ENCODE data around the gene RNF223.

The RNF223 gene

DNA sequence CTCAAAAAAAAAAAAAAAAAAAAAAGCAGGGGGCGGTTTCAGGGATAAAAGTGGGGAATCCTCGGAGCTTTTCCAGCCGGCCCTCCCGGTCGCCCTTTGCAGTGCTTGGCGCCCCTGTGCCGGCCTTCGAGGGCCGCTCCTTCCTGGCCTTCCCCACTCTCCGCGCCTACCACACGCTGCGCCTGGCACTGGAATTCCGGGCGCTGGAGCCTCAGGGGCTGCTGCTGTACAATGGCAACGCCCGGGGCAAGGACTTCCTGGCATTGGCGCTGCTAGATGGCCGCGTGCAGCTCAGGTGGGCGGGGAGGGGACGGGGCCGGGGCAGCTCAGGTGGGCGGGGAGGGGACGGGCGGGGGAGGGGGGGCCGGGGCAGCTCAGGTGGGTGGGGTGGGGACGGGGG is 25.3 kb downstream of the RNF223 start:
- DNase-seq (ENCODE audit: insufficient read length, low spot score), result no peak
- FAIRE-seq, result no peak
- TF ChIP-seq POU2F2 (IDR thresholded peaks at IDR 0.05; ENCODE audit: low read depth, low read length) (no peak), POLR2A (IDR thresholded peaks at IDR 0.05; ENCODE audit: low read depth, low read length) (no peak), PAX5 (IDR thresholded peaks at IDR 0.05; ENCODE audit: insufficient read depth, low read length, severe bottlenecking) (no peak), POLR2AphosphoS5 (IDR thresholded peaks at IDR 0.05; ENCODE audit: low read depth, low read length) (no peak), SPI1 (IDR thresholded peaks at IDR 0.05; ENCODE audit: low read depth, low read length) (no peak), TAF1 (IDR thresholded peaks at IDR 0.05; ENCODE audit: low read depth, low read length) (no peak)

DNA sequence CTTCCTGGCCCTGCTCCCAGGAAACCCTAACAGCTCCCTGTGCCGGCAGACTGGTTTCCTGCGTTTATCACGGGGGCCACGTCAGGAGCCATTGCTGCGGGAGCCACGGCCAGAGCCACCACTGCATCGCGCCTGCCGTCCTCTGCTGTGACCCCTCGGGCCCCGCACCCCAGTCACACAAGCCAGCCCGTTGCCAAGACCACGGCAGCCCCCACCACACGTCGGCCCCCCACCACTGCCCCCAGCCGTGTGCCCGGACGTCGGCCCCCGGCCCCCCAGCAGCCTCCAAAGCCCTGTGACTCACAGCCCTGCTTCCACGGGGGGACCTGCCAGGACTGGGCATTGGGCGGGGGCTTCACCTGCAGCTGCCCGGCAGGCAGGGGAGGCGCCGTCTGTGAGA is 26.1 kb downstream of the RNF223 start:
- TF ChIP-seq TAF1 (IDR thresholded peaks at IDR 0.05; ENCODE audit: low read depth, low read length) (no peak), PAX5 (IDR thresholded peaks at IDR 0.05; ENCODE audit: insufficient read depth, low read length, severe bottlenecking) (no peak), SPI1 (IDR thresholded peaks at IDR 0.05; ENCODE audit: low read depth, low read length) (no peak), POU2F2 (IDR thresholded peaks at IDR 0.05; ENCODE audit: low read depth, low read length) (no peak), POLR2A (IDR thresholded peaks at IDR 0.05; ENCODE audit: low read depth, low read length) (no peak)

DNA sequence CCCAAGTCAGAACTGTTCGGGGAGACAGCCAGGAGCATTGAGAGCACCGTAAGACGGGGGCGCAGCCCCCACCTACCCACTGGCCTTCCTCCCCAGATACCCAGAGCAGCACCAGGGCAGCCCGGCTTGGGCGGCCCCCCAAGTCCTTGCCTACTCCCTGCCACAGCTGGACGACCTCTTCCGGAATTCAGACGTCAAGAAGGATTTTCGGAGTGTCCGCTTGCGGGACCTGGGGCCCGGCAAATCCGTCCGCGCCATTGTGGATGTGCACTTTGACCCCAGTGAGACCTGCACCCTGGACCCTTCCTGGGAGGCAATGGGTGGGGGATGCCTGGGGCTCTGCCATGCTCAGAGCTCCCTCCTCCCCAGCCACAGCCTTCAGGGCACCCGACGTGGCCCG is 26.7 kb downstream of the RNF223 start:
- FAIRE-seq, result no peak
- DNase-seq (ENCODE audit: insufficient read length, low spot score), result no peak
- TF ChIP-seq TAF1 (IDR thresholded peaks at IDR 0.05; ENCODE audit: low read depth, low read length), result no peak
- no peak for TF ChIP-seq POU2F2 (IDR thresholded peaks at IDR 0.05; ENCODE audit: low read depth, low read length)
- TF ChIP-seq POLR2AphosphoS5 (IDR thresholded peaks at IDR 0.05; ENCODE audit: low read depth, low read length), result no peak
- TF ChIP-seq PAX5 (IDR thresholded peaks at IDR 0.05; ENCODE audit: insufficient read depth, low read length, severe bottlenecking), result no peak
- TF ChIP-seq SPI1 (IDR thresholded peaks at IDR 0.05; ENCODE audit: low read depth, low read length), result no peak
- no peak for TF ChIP-seq POLR2A (IDR thresholded peaks at IDR 0.05; ENCODE audit: low read depth, low read length)

More for the DNA sequence above, 26.1 kb downstream of the RNF223 start:
- FAIRE-seq, result no peak
- no peak for DNase-seq (ENCODE audit: insufficient read length, low spot score)

DNA sequence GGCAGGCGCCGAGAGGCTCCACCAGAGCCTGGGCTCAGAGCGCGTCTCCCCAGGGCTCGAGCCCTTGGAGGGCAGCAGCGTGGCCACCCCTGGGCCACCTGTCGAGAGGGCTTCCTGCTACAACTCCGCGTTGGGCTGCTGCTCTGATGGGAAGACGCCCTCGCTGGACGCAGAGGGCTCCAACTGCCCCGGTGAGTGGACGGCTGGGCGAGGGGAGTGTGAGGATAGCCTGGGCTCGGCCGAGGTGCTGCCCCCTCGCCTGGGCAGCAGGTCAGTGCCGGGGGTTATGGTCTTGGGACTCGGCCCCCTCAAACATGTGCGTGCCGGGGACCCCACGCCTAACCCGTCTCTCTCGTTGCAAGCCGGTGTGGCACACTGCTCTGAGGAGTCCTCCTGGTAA is 27.3 kb downstream of the RNF223 start:
- no peak for FAIRE-seq
- DNase-seq (ENCODE audit: insufficient read length, low spot score), result no peak
- TF ChIP-seq POLR2A (IDR thresholded peaks at IDR 0.05; ENCODE audit: low read depth, low read length), result no peak
- no peak for TF ChIP-seq POLR2AphosphoS5 (IDR thresholded peaks at IDR 0.05; ENCODE audit: low read depth, low read length)
- no peak for TF ChIP-seq PAX5 (IDR thresholded peaks at IDR 0.05; ENCODE audit: insufficient read depth, low read length, severe bottlenecking)
- no peak for TF ChIP-seq TAF1 (IDR thresholded peaks at IDR 0.05; ENCODE audit: low read depth, low read length)
- no peak for TF ChIP-seq POU2F2 (IDR thresholded peaks at IDR 0.05; ENCODE audit: low read depth, low read length)
- no peak for TF ChIP-seq SPI1 (IDR thresholded peaks at IDR 0.05; ENCODE audit: low read depth, low read length)

DNA sequence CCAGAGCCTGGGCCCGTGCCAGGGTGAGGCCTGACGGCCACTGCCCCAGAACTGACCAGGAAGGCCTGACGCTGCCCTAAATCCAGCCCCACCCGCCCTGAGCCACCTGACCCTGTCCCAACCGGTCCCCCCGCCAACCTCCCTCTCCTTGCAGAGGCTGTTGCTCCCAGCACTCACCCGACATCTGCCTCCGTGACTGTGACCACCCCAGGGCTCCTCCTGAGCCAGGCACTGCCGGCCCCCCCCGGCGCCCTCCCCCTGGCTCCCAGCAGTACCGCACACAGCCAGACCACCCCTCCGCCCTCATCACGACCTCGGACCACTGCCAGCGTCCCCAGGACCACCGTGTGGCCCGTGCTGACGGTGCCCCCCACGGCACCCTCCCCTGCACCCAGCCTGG is 27.9 kb downstream of the RNF223 start:
- no peak for DNase-seq (ENCODE audit: insufficient read length, low spot score)
- no peak for TF ChIP-seq POLR2AphosphoS5 (IDR thresholded peaks at IDR 0.05; ENCODE audit: low read depth, low read length)
- TF ChIP-seq PAX5 (IDR thresholded peaks at IDR 0.05; ENCODE audit: insufficient read depth, low read length, severe bottlenecking), result no peak
- TF ChIP-seq TAF1 (IDR thresholded peaks at IDR 0.05; ENCODE audit: low read depth, low read length), result no peak
- no peak for TF ChIP-seq SPI1 (IDR thresholded peaks at IDR 0.05; ENCODE audit: low read depth, low read length)
- no peak for TF ChIP-seq POU2F2 (IDR thresholded peaks at IDR 0.05; ENCODE audit: low read depth, low read length)
- FAIRE-seq, result no peak

DNA sequence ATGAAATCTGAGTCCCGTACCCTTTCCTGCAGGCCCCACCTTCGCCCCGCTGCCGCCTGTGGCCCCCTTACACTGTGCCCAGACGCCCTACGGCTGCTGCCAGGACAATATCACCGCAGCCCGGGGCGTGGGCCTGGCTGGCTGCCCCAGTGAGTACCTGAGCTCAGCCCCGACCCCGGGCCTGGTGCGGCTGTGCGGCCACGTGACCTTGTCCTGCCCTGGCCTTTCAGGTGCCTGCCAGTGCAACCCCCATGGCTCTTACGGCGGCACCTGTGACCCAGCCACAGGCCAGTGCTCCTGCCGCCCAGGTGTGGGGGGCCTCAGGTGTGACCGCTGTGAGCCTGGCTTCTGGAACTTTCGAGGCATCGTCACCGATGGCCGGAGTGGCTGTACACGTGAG is 29.0 kb downstream of the RNF223 start:
- TF ChIP-seq SPI1 (IDR thresholded peaks at IDR 0.05; ENCODE audit: low read depth, low read length), result no peak
- FAIRE-seq (no peak), DNase-seq (ENCODE audit: insufficient read length, low spot score) (no peak)

DNA sequence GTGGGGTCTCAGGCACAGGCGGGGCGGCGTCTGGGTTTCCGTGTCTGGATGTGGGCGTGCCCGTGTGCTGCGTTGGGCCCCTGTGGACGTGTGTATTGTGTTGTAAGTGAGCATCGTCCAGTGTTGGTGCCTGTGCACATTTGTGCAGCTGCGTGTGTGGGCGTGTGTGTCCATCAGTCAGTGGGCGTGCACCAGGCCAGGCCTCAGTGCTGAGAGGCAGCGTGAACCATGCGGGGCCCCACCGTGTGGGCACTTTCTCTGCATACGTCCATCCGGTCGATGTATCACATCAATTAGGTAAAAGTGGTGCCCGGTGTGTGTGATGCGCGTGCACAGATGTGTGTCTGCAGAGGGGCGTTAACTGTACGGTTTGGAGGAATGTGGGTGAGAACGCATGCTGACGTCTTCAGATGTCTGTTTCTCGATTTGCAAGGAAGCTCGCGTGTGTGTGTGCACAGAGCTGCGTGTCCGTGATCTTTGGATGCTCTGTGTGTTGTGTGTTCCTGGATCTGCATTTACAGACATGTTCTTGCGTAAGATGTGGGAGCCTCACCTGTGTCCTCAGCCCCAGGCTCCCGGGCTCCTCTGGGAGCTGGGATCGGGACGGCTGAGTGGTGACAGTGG is 29.5 kb downstream of the RNF223 start:
- FAIRE-seq, result no peak
- no peak for DNase-seq (ENCODE audit: insufficient read length, low spot score)
- TF ChIP-seq PAX5 (IDR thresholded peaks at IDR 0.05; ENCODE audit: insufficient read depth, low read length, severe bottlenecking) (no peak), TAF1 (IDR thresholded peaks at IDR 0.05; ENCODE audit: low read depth, low read length) (no peak), POLR2AphosphoS5 (IDR thresholded peaks at IDR 0.05; ENCODE audit: low read depth, low read length) (no peak), POLR2A (IDR thresholded peaks at IDR 0.05; ENCODE audit: low read depth, low read length) (no peak), POU2F2 (IDR thresholded peaks at IDR 0.05; ENCODE audit: low read depth, low read length) (no peak), SPI1 (IDR thresholded peaks at IDR 0.05; ENCODE audit: low read depth, low read length) (no peak)

DNA sequence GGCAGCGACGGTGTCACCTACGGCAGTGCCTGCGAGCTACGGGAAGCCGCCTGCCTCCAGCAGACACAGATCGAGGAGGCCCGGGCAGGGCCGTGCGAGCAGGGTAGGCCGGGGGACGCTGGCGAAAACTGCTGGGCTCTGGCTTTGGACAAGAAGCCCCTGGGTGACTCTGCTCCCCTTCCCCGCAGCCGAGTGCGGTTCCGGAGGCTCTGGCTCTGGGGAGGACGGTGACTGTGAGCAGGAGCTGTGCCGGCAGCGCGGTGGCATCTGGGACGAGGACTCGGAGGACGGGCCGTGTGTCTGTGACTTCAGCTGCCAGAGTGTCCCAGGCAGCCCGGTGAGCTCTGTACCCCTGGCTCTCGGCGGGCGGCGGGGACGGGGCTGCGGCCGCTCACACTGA is 30.2 kb downstream of the RNF223 start:
- FAIRE-seq (no peak), DNase-seq (ENCODE audit: insufficient read length, low spot score) (no peak)
- TF ChIP-seq SPI1 (IDR thresholded peaks at IDR 0.05; ENCODE audit: low read depth, low read length), result no peak
- TF ChIP-seq POLR2A (IDR thresholded peaks at IDR 0.05; ENCODE audit: low read depth, low read length), result no peak
- no peak for TF ChIP-seq TAF1 (IDR thresholded peaks at IDR 0.05; ENCODE audit: low read depth, low read length)
- no peak for TF ChIP-seq PAX5 (IDR thresholded peaks at IDR 0.05; ENCODE audit: insufficient read depth, low read length, severe bottlenecking)
- TF ChIP-seq POLR2AphosphoS5 (IDR thresholded peaks at IDR 0.05; ENCODE audit: low read depth, low read length), result no peak
- TF ChIP-seq POU2F2 (IDR thresholded peaks at IDR 0.05; ENCODE audit: low read depth, low read length), result no peak

DNA sequence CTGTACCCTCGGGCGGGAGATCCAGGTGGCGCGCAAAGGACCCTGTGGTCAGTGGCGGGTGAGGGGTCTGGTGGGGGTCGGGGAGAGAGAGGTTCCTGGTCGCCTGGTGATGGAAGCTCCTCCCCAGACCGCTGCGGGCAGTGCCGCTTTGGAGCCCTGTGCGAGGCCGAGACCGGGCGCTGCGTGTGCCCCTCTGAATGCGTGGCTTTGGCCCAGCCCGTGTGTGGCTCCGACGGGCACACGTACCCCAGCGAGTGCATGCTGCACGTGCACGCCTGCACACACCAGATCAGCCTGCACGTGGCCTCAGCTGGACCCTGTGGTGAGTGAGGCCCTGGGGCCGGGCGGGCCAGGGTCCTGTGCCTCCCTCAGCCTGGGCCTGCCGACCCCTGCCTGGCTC is 30.7 kb downstream of the RNF223 start:
- FAIRE-seq (no peak), DNase-seq (ENCODE audit: insufficient read length, low spot score) (no peak)
- TF ChIP-seq SPI1 (IDR thresholded peaks at IDR 0.05; ENCODE audit: low read depth, low read length) (no peak), POLR2A (IDR thresholded peaks at IDR 0.05; ENCODE audit: low read depth, low read length) (no peak), PAX5 (IDR thresholded peaks at IDR 0.05; ENCODE audit: insufficient read depth, low read length, severe bottlenecking) (no peak), POU2F2 (IDR thresholded peaks at IDR 0.05; ENCODE audit: low read depth, low read length) (no peak), POLR2AphosphoS5 (IDR thresholded peaks at IDR 0.05; ENCODE audit: low read depth, low read length) (no peak)

DNA sequence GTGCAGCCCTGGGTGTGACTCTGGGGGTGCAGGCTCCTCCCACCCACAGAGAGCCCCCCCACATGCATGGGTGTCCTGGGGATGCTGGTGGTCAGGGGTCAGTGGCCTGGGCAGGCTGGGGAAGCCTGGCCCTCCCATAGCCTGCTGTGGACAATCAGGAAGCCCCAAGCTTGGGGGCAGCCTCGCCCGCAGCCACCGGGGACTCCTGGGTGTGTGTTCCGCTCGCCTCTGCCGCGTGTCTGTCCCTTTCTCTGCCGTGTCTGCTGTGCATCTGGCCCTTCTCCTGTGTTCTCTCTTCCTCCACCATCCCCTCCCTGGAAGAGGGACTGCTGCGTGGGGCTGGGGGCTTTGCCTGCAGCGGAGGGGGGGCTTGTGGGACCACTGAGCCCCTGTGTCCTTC is 31.3 kb downstream of the RNF223 start:
- TF ChIP-seq POU2F2 (IDR thresholded peaks at IDR 0.05; ENCODE audit: low read depth, low read length), result no peak
- no peak for TF ChIP-seq PAX5 (IDR thresholded peaks at IDR 0.05; ENCODE audit: insufficient read depth, low read length, severe bottlenecking)
- no peak for TF ChIP-seq POLR2A (IDR thresholded peaks at IDR 0.05; ENCODE audit: low read depth, low read length)
- TF ChIP-seq POLR2AphosphoS5 (IDR thresholded peaks at IDR 0.05; ENCODE audit: low read depth, low read length), result no peak
- TF ChIP-seq SPI1 (IDR thresholded peaks at IDR 0.05; ENCODE audit: low read depth, low read length), result no peak
- no peak for TF ChIP-seq TAF1 (IDR thresholded peaks at IDR 0.05; ENCODE audit: low read depth, low read length)
- no peak for FAIRE-seq
- DNase-seq (ENCODE audit: insufficient read length, low spot score), result no peak

Measured in GM12891 (cell line).